NCI-H510A treated with DMSO at 0.1 percent for 48 hours (cell line): Measurements from ENCODE around the gene SLC24A4.

Source experiments
- DNase-seq: peaks from one replicate; lab custom pipeline; 2025; lab: John Stamatoyannopoulos, UW

Gene SLC24A4

GRCh38 chr14:92458136-92459029, 135.4 kb downstream of the SLC24A4 start:
- no peak for DNase-seq

- no peak for DNase-seq
These were observed 136.3 kb downstream of the SLC24A4 start for GRCh38 chr14:92459030-92459949.

- no peak for DNase-seq
These were observed 137.0 kb downstream of the SLC24A4 start for GRCh38 chr14:92459950-92460421.

- no peak for DNase-seq
These were observed 137.6 kb downstream of the SLC24A4 start for GRCh38 chr14:92460541-92460915.

GRCh38 chr14:92460916-92461579, 138.1 kb downstream of the SLC24A4 start:
- DNase-seq: no peak

- DNase-seq: no peak
These were observed 138.9 kb downstream of the SLC24A4 start for GRCh38 chr14:92461891-92462290.

GRCh38 chr14:92462568-92462967, 139.6 kb downstream of the SLC24A4 start:
- DNase-seq: no peak

GRCh38 chr14:92463141-92463540, 140.2 kb downstream of the SLC24A4 start:
- DNase-seq: no peak

- DNase-seq: no peak
These were observed 141.2 kb downstream of the SLC24A4 start for GRCh38 chr14:92464156-92464555.

GRCh38 chr14:92464716-92465115, 141.8 kb downstream of the SLC24A4 start:
- no peak for DNase-seq

- no peak for DNase-seq
These were observed 142.5 kb downstream of the SLC24A4 start for GRCh38 chr14:92465353-92466055.

GRCh38 chr14:92466059-92466458, 143.1 kb downstream of the SLC24A4 start:
- no peak for DNase-seq

- DNase-seq: no peak
These were observed 146.6 kb downstream of the SLC24A4 start for GRCh38 chr14:92469515-92469914.

GRCh38 chr14:92470215-92470614, 147.2 kb downstream of the SLC24A4 start:
- DNase-seq: no peak

GRCh38 chr14:92470811-92471210, 147.8 kb downstream of the SLC24A4 start:
- no peak for DNase-seq

GRCh38 chr14:92471919-92472318, 149.0 kb downstream of the SLC24A4 start:
- no peak for DNase-seq

- no peak for DNase-seq
These were observed 149.9 kb downstream of the SLC24A4 start for GRCh38 chr14:92472860-92473259.

- DNase-seq: no peak
These were observed 150.4 kb downstream of the SLC24A4 start for GRCh38 chr14:92473261-92473968.

- DNase-seq: no peak
These were observed 151.1 kb downstream of the SLC24A4 start for GRCh38 chr14:92473969-92474535.

GRCh38 chr14:92475037-92475436, 152.1 kb downstream of the SLC24A4 start:
- DNase-seq: no peak
